ENCODE data around the gene ITGA11. TPM values are rescaled to one million over a fixed set of nuclear protein-coding genes. Genes with fewer than 3 reads are reported as not detected.

The ITGA11 gene
- total and polyA plus RNA-seq, 8 donors: 0.08 to 12.1 (median 2.0) TPM

- no peak for DNase-seq
- Histone ChIP-seq H3K9me3 (no peaks in the 10 kb centered on the region), H3K4me1 (peaks cover 0 to 13% (median 0%) of the 10 kb centered on the region in 4 donors), H3K36me3 (no peaks in the 10 kb centered on the region), H3K27ac (no peak overlapping the region), H3K4me3 (no peak overlapping the region), H3K27me3 (peaks cover 0 to 3% (median 0%) of the 10 kb centered on the region in 3 donors)
- WGBS, 5 donors: 92 to 94% (median 94%) methylated on average over 21 of the region's 21 CpGs
- intact Hi-C loops (cut with DNase I; ENCODE audit: low total_unique reads): no loop called here
- TF ChIP-seq EP300 (IDR thresholded peaks at IDR 0.05) (no peak), POLR2AphosphoS5 (IDR thresholded peaks at IDR 0.05) (no peak), CTCF (IDR thresholded peaks at IDR 0.05) (no peak), POLR2A (IDR thresholded peaks at IDR 0.05) (no peak)
Measured at GRCh38 chr15:68332266-68332665, 99.7 kb downstream of the ITGA11 start.

- TF ChIP-seq POLR2AphosphoS5 (IDR thresholded peaks at IDR 0.05) (no peak), POLR2A (IDR thresholded peaks at IDR 0.05) (no peak), EP300 (IDR thresholded peaks at IDR 0.05) (no peak)
- Histone ChIP-seq H3K4me3 (no peak overlapping the region), H3K27ac (no peak overlapping the region), H3K27me3 (peaks cover 0 to 14% (median 5%) of the 10 kb centered on the region in 3 donors), H3K36me3 (no peaks in the 10 kb centered on the region), H3K4me1 (peaks cover 0 to 13% (median 0%) of the 10 kb centered on the region in 4 donors), H3K9me3 (no peaks in the 10 kb centered on the region)
- intact Hi-C loops (cut with DNase I; ENCODE audit: low total_unique reads): no loop called here
- no peak for DNase-seq
- WGBS, 5 donors: 49 to 69% (median 53%) methylated on average over 9 to 10 of the region's 10 CpGs
Measured at GRCh38 chr15:68330901-68331300, 101.1 kb downstream of the ITGA11 start.

- Histone ChIP-seq H3K27me3 (peaks cover 0 to 14% (median 5%) of the 10 kb centered on the region in 3 donors), H3K9me3 (no peaks in the 10 kb centered on the region), H3K36me3 (no peaks in the 10 kb centered on the region), H3K27ac (no peak overlapping the region), H3K4me1 (peaks cover 0 to 13% (median 0%) of the 10 kb centered on the region in 4 donors), H3K4me3 (no peak overlapping the region)
- no peak for TF ChIP-seq CTCF (IDR thresholded peaks at IDR 0.05)
- no peak for TF ChIP-seq POLR2A (IDR thresholded peaks at IDR 0.05)
- no peak for TF ChIP-seq POLR2AphosphoS5 (IDR thresholded peaks at IDR 0.05)
- no peak for TF ChIP-seq EP300 (IDR thresholded peaks at IDR 0.05)
- DNase-seq: no peak
- intact Hi-C loops (cut with DNase I; ENCODE audit: low total_unique reads): no loop called here
- 33 to 43% (median 38%) methylated on average over 6 of the region's 6 CpGs for WGBS, 5 donors
Measured at GRCh38 chr15:68330416-68330815, 101.5 kb downstream of the ITGA11 start.

GRCh38 chr15:68328964-68329363 is 103.0 kb downstream of the ITGA11 start:
- Histone ChIP-seq H3K36me3 (no peaks in the 10 kb centered on the region), H3K9me3 (no peaks in the 10 kb centered on the region), H3K4me1 (peaks cover 0 to 6% (median 0%) of the 10 kb centered on the region in 4 donors), H3K4me3 (no peak overlapping the region), H3K27ac (no peak overlapping the region), H3K27me3 (peaks cover 0 to 14% (median 5%) of the 10 kb centered on the region in 3 donors)
- intact Hi-C loops (cut with DNase I; ENCODE audit: low total_unique reads): no loop called here
- TF ChIP-seq EP300 (IDR thresholded peaks at IDR 0.05) (no peak), POLR2A (IDR thresholded peaks at IDR 0.05) (no peak), CTCF (IDR thresholded peaks at IDR 0.05) (no peak), POLR2AphosphoS5 (IDR thresholded peaks at IDR 0.05) (no peak)
- 91 to 95% (median 92%) methylated on average over 3 of the region's 3 CpGs for WGBS, 5 donors
- DNase-seq: no peak

DNA sequence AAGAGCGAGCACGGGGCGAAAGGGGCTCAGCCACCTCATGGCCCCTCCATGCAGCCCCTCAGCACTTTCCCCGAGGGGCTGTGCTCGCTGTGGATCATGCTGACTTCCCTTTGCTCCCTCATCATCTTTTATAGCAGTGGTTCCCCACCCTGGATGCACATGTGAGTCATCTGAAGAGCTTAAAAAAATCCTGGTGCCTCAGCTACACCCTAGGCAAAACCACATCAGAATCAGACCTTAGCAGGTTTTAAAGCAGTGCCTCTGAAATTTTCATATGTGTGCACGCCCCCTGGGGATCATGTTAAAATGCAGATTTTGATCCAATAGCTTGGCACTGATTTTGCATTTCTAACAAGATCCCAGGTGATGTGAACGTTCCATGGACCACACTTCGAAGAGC is 103.5 kb downstream of the ITGA11 start:
- Histone ChIP-seq H3K4me3 (no peak overlapping the region), H3K27me3 (peaks cover 0 to 14% (median 5%) of the 10 kb centered on the region in 3 donors), H3K36me3 (no peaks in the 10 kb centered on the region), H3K9me3 (no peaks in the 10 kb centered on the region), H3K27ac (no peak overlapping the region), H3K4me1 (peaks cover 0 to under 1% (median 0%) of the 10 kb centered on the region in 4 donors)
- intact Hi-C loops (cut with DNase I; ENCODE audit: low total_unique reads): no loop called here
- 70 to 77% (median 73%) methylated on average over 8 of the region's 8 CpGs for WGBS, 5 donors
- TF ChIP-seq POLR2AphosphoS5 (IDR thresholded peaks at IDR 0.05): no peak
- no peak for TF ChIP-seq EP300 (IDR thresholded peaks at IDR 0.05)
- no peak for TF ChIP-seq POLR2A (IDR thresholded peaks at IDR 0.05)
- no peak for DNase-seq

Data from stomach (tissue), 9 donors.